Activated naive CD8-positive, alpha-beta T cell treated with anti-CD3 and anti-CD28 coated beads, Interleukin-2, amount 50 U/mL, for 16 hours (primary cell): ENCODE measurements around the gene DHRS2.

Source experiments
- DNase-seq: peaks from one replicate; pipeline ENCODE4 v3.0.0-alpha.2; 2020; ENCODE audit warnings: low read depth, low spot score

Gene DHRS2

DNA sequence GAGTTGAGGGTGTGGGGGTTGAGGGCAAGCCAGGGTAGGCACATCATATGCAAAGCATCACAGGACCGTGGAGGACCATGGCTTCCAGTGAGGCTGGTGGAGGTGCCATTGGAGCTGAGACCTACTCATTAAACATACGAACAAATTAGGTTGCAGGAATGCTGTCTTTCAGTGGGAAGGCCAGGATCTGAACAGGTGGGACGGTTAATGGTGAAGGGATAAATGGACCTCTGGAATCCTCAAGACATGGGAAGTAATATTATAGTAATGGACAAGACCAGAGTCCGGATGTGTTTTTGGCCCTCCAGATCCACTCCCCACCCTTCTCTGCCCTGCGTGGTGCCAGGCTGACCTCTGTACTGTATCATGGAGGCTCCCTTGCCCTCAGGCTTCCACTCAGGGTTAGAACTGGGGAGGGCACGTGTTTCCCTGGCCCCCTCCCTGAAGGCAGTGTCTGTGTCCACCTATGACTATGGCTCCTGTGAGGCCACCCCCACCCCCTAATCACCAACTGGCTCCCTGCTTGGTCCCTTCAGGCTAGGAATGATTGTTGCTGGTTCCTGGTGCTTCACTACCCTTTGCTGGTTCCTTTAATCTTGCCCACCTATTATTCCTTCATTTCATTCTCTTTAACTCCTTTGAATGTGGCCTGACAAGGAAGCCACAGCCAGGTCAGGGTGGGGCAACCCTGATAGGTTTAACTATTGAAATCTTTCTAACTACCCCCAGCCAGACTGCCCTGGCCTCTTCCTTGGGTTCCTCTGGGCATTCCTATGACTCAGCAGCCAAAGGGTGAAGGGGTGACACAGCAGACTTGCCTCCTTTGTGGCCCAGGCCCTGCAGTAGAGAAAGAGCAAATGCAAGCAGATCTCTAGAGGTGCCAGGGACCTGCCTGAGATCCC, 10.7 kb downstream of the DHRS2 start:
- no peak for DNase-seq

DNA sequence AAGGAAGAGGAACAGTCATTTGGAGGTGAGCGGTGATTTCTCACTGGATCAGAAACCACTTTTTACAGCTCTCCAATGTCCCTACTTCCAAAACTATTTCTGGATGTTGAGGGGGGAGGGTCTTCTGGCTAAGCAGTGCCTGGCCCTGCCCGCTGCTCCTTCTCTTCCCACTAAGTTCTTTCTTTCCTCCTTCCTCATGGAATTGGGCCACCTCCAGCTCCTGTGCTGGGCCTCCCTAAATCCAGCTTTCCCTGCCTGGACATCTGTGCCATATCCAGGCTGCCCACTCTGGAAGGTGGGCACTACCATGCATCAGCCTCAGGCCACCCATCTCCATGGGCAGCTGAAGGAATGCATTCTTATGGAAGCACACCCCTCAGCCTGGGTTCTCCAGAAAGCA, 11.5 kb downstream of the DHRS2 start:
- DNase-seq = no peak

GRCh38 chr14:23648764-23649460, 12.7 kb downstream of the DHRS2 start:
- no peak for DNase-seq

- DNase-seq = no peak
These were observed 14.3 kb downstream of the DHRS2 start for GRCh38 chr14:23650506-23650905.

- no peak for DNase-seq
These were observed 16.9 kb downstream of the DHRS2 start for GRCh38 chr14:23653051-23653450.

DNA sequence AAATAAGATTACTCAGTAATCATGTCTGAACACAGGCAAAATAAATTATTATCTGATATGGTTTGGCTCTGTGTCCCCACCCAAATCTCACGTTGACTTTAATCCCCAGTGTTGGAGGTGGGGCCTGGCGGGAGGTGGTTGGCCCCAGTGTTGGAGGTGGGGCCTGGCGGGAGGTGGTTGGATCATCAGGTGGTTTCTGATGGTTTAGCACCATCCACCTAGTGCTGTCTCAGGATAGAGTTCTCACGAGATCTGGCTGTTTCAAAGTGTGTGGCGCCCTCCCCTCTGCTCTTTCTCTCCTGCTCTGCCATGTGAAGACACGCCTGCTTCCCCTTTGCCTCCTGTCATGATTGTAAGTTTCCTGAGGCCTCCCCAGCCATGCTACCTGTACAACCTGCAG, 18.1 kb downstream of the DHRS2 start:
- DNase-seq = no peak

GRCh38 chr14:23657959-23658470, 21.9 kb downstream of the DHRS2 start:
- no peak for DNase-seq

GRCh38 chr14:23660290-23661226, 24.4 kb downstream of the DHRS2 start:
- no peak for DNase-seq

DNA sequence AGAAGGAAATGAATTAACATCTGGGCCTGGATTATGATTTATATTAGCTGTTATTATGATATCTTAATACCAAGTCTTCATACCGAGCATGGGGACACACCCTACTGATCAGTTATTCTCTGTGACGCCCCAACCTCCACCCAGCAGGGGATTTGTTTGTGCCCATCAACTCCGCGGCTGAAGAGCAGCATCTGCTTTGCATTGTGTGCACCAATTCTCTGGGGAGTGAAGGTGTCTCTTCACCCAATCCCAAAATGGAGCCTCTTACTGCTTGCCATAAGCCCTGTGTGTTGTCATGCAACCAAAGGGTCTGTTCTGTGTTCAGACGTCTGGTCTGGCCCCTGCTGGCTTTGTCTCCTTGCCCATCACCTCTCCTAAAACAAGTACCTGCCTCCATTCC, 25.4 kb downstream of the DHRS2 start:
- no peak for DNase-seq

GRCh38 chr14:23663127-23663526, 27.0 kb downstream of the DHRS2 start:
- no peak for DNase-seq

DNA sequence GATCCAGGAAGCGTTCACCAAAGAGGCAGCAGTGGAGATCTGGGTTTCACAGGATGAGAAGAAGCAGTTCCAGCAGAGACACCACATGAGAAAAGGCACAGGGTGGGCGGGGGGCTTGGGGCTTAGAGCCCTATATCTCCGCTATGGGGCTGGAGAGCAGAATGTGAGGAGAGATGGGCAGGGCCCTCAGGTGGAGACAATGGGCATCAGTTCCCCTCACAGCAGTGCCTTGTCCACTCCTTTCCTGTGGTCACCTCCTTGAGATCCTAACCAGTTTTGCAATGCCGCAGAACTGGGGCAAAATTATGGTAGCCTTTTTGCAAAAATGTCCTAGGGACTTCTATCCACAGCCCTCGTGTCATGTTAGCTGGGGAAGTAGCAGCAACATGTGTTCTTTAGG, 27.5 kb downstream of the DHRS2 start:
- no peak for DNase-seq

DNA sequence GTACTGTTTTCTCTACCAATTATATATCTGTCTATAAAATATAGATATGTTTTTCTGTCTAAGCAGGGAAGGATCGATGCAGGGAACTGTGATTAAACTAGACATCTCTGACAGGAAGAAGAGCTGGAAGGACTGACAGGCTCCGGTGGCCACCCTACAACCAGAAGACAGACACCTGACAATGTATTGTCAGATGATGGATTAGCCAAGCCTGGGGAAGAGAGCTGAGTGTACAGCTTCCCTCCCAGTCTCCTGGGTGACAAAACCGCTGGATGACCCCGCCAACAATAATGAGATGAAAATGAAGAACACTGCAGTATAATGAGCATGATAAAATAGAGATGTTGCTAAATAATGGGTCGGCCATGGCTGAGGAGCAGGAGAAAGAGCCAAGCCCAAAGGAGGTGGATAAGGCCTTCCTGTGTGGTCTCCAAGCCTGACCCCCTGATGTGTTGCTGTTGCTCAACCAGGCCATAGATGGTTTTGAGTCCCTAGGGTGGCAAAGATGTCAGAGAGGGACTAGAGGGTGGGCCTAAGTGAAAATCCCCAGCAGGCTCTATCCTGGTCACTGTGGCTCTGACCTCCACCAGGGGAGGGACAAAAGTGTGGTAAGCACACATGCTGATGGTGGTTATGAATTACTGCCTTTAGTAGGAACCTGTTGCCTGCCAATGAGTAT, 28.2 kb downstream of the DHRS2 start:
- DNase-seq = no peak

- DNase-seq = no peak
These were observed 29.3 kb downstream of the DHRS2 start for GRCh38 chr14:23665302-23666016.

DNA sequence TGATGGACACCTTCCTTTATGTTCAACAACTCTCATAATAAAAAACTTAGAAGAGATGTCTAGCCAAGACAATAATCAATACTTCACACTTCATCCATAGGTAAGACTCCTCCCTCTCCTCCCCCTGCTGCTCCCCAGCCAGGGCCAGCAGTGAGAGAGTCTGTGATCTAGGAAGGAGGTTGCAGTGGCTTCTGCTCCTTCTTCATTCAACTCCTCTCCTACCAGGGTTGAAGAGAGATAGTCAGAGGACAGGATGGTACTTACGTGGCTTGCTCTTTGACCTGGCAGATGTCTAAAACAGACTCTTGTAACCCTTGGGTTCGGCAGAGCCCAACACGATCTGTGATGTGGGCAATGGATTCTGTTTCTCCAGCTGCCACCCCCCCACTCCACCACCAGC, 31.0 kb downstream of the DHRS2 start:
- no peak for DNase-seq

DNA sequence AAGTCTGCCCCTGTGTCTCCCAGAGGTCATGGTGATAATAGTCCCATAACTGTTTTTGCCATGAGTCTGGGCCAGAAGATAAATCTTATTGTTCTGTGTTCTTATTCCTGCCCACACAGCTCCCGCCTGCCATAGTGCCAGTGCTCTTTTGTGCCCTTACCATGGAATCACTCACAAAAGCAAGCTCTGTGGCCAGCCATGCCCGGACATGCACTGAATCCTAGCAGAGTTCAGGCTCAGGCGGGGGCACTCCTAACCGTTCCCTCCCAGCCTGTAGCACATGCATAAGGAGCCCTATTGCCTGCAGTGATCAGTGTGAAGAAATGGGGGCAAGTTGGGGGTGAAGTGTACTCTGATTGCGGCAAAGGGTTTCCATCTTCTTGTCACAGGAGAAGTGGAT, 33.3 kb downstream of the DHRS2 start:
- DNase-seq = no peak

DNA sequence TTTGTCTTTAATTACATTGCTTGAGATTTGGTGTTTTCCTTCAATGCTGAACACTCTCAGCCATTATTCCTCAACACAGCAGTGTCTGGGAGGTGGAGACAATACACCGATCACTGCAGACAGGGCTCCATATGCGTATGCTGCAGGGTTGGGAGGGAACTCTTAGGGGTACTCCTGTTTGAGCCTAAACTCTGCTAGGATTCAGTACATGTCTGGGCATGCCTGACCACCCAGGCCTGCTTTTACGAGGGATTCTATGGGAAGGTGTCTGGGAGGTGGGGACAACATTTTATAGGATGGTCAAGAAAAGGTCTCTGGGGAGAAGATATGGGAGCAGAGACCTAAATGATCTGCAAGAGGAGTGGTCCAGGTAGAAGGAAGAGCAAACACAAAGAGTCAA, 34.3 kb downstream of the DHRS2 start:
- DNase-seq = no peak

DNA sequence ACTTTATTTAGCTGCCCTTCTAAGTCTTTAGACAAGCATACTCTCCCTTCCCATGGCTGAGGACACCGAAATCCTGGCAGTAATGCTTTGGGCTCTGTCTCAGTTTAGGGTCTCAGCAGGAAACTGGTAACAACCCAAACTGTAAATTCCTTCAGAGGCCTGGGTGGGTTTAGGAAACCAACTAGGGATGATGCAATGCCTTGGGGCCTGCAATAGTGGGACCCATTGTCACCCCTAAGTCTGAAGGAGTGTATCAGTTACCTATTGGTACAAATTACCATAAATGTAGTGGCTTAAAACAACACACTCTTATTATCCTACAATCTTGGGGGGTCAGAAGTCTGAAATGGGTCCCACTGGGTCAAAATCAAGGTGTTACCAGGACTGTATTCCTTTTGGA, 36.0 kb downstream of the DHRS2 start:
- no peak for DNase-seq

DNA sequence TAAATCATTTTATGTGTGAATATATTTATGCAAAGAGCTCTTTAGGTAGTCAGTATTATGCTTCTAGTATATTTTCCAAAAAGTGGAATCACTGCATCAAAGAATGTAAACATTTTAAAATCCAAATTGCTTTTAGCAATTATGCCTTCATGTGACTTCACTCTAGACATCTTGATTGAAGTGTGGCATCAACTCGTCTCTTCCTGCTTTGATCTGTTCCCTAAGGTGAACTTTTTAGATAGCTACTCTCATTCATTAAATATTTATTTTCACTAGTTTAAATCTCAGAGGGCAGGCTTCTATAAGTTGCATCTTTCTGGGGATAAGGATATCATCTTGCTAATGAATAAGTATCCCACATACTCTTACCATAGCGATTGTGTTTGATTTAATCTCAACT, 39.2 kb downstream of the DHRS2 start:
- no peak for DNase-seq

DNA sequence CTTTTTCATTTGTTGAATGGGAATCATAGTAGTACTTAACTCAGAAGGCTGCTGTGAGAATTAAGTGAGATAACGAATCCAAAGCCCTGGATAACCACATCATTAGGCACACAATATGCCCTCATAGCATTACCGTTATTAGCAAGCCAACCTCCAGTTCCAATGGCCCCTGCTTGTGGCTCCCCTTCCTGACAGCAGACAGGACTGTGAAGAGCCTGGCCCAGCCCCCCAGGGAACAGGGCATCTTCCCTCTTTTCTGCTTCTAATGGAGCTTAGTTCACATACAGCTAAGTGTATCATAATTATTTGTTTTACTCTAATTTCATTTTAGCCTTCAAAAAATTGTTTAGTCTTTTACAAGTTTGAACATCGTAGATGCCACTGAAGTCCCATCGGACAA, 39.7 kb downstream of the DHRS2 start:
- DNase-seq = no peak

- no peak for DNase-seq
These were observed 45.2 kb downstream of the DHRS2 start for GRCh38 chr14:23681337-23681736.
